H9 (cell line): ENCODE results near the gene SIKE1. TPM values are rescaled to one million over a fixed set of nuclear protein-coding genes. Genes with fewer than 3 reads are reported as not detected.

Source experiments
- DNase-seq: peaks from one replicate; pipeline ENCODE4 v3.0.0-alpha.2; 2017
- H2AFZ ChIP-seq: one replicate; pipeline ENCODE4 v1.6.1; 2013; ENCODE audit warnings: mild to moderate bottlenecking, low read length, control low read depth, moderate library complexity
- H2AK5ac ChIP-seq: 2 replicates; pipeline ENCODE4 v1.6.1; 2013; ENCODE audit warnings: low read length, control low read depth, mixed read lengths; ENCODE audit not compliant: insufficient read length
- H2BK120ac ChIP-seq: one replicate; pipeline ENCODE4 v1.6.1; 2013; ENCODE audit warnings: low read depth, mild to moderate bottlenecking, low read length, control low read depth, inconsistent platforms; ENCODE audit not compliant: poor library complexity, severe bottlenecking
- H2BK12ac ChIP-seq: 2 replicates; pipeline ENCODE4 v1.6.1; 2013; ENCODE audit warnings: low read length, control low read depth, mixed read lengths, low read depth; ENCODE audit not compliant: insufficient read length
- H2BK15ac ChIP-seq: 2 replicates; pipeline ENCODE4 v1.6.1; 2013; ENCODE audit warnings: low read depth, low read length, control low read depth
- H2BK20ac ChIP-seq: one replicate; pipeline ENCODE4 v1.6.1; 2013; ENCODE audit warnings: low read depth, mild to moderate bottlenecking, low read length, control low read depth, inconsistent platforms; ENCODE audit not compliant: poor library complexity, severe bottlenecking
- H2BK5ac ChIP-seq: 2 replicates; pipeline ENCODE4 v1.6.1; 2013; ENCODE audit warnings: low read length, control low read depth, mixed read lengths; ENCODE audit not compliant: insufficient read length
- H3K14ac ChIP-seq: 2 replicates; pipeline ENCODE4 v1.6.1; 2013; ENCODE audit warnings: low read length, control low read depth; ENCODE audit not compliant: insufficient read depth
- H3K18ac ChIP-seq: 2 replicates; pipeline ENCODE4 v1.6.1; 2013; ENCODE audit warnings: low read depth, mild to moderate bottlenecking, mixed read lengths, low read length, control low read depth; ENCODE audit not compliant: insufficient read length
- H3K23ac ChIP-seq: 2 replicates; pipeline ENCODE4 v1.6.1; 2013; ENCODE audit warnings: low read length, control low read depth, mixed read lengths, low read depth; ENCODE audit not compliant: insufficient read length
- H3K23me2 ChIP-seq: 2 replicates; pipeline ENCODE4 v1.6.1; 2013; ENCODE audit warnings: low read depth, mild to moderate bottlenecking, mixed read lengths, low read length, control low read depth; ENCODE audit not compliant: insufficient read length, poor library complexity, severe bottlenecking
- H3K27ac ChIP-seq: 2 replicates; pipeline ENCODE4 v1.5.1; 2013; ENCODE audit warnings: low read length, control low read depth, mixed read lengths, low read depth; ENCODE audit not compliant: insufficient read length
- H3K27me3 ChIP-seq: 2 replicates; pipeline ENCODE4 v1.6.1; 2013; ENCODE audit warnings: low read length, control low read depth, inconsistent platforms; ENCODE audit not compliant: insufficient read depth
- H3K4ac ChIP-seq: 2 replicates; pipeline ENCODE4 v1.6.1; 2013; ENCODE audit warnings: low read depth, mild to moderate bottlenecking, control low read depth, inconsistent platforms, low read length, moderate library complexity
- H3K4me1 ChIP-seq: 2 replicates; pipeline ENCODE4 v1.6.1; 2013; ENCODE audit warnings: low read length, control low read depth, inconsistent platforms; ENCODE audit not compliant: insufficient read depth
- H3K4me2 ChIP-seq: 2 replicates; pipeline ENCODE4 v1.6.1; 2013; ENCODE audit warnings: low read length, control low read depth, mixed read lengths; ENCODE audit not compliant: insufficient read length, insufficient read depth
- H3K56ac ChIP-seq: 2 replicates; pipeline ENCODE4 v1.6.1; 2013; ENCODE audit warnings: low read depth, mild to moderate bottlenecking, mixed read lengths, low read length, control low read depth; ENCODE audit not compliant: insufficient read length
- H3K79me1 ChIP-seq: 2 replicates; pipeline ENCODE4 v1.6.1; 2013; ENCODE audit warnings: low read depth, mild to moderate bottlenecking, moderate library complexity, low read length, control low read depth, inconsistent platforms; ENCODE audit not compliant: insufficient read depth, poor library complexity, severe bottlenecking
- H3K79me2 ChIP-seq: 2 replicates; pipeline ENCODE4 v1.6.1; 2013; ENCODE audit warnings: low read length, control low read depth, inconsistent platforms; ENCODE audit not compliant: insufficient read depth
- H3K9ac ChIP-seq: 2 replicates; pipeline ENCODE4 v1.6.1; 2013; ENCODE audit warnings: low read length, control low read depth, mixed read lengths; ENCODE audit not compliant: insufficient read length; ENCODE audit errors: extremely low read depth
- H3K9me3 ChIP-seq: one replicate; pipeline ENCODE4 v1.6.1; 2013; ENCODE audit warnings: low read depth, low read length, inconsistent platforms; ENCODE audit not compliant: control insufficient read depth
- H3T11ph ChIP-seq: one replicate; pipeline ENCODE4 v1.6.1; 2013; ENCODE audit warnings: mild to moderate bottlenecking, low read length, control low read depth, inconsistent platforms
- H4K20me1 ChIP-seq: one replicate; pipeline ENCODE4 v1.6.1; 2013; ENCODE audit not compliant: control insufficient read depth, insufficient read length, insufficient read depth
- H4K5ac ChIP-seq: 2 replicates; pipeline ENCODE4 v1.6.1; 2013; ENCODE audit warnings: low read depth, mild to moderate bottlenecking, mixed read lengths, low read length, control low read depth; ENCODE audit not compliant: insufficient read length
- H4K8ac ChIP-seq: replicated peaks from 2 replicates; pipeline ENCODE4 v1.6.1; 2013; ENCODE audit warnings: low read length, control low read depth, mixed read lengths, low read depth; ENCODE audit not compliant: insufficient read length
- H4K91ac ChIP-seq: 2 replicates; pipeline ENCODE4 v1.6.1; 2013; ENCODE audit warnings: low read depth, mild to moderate bottlenecking, moderate library complexity, mixed read lengths, low read length, control low read depth; ENCODE audit not compliant: insufficient read length
- H3K27ac Mint-ChIP-seq, 3 experiments: 2 replicates in 2 of 3; 3 replicates in 1 of 3; pipeline ENCODE4 v1.8.0; 2020 to 2021; ENCODE audit warnings: mixed read lengths in 3 of 3, mild to moderate bottlenecking in 1 of 3, moderate library complexity in 1 of 3
- H3K27me3 Mint-ChIP-seq: 2 replicates; pipeline ENCODE4 v1.8.0; 2021; ENCODE audit warnings: low read depth, mild to moderate bottlenecking, moderate library complexity, mixed read lengths
- H3K36me3 Mint-ChIP-seq, 3 experiments: 2 replicates in 2 of 3; 3 replicates in 1 of 3; pipeline ENCODE4 v1.8.0; 2020 to 2021; ENCODE audit warnings: low read depth in 3 of 3, mixed read lengths in 3 of 3; ENCODE audit not compliant: insufficient read depth in 1 of 3
- H3K4me1 Mint-ChIP-seq, 2 experiments: 2 replicates each; pipeline ENCODE4 v1.8.0; 2020; ENCODE audit warnings: mixed read lengths in 2 of 2
- H3K4me3 Mint-ChIP-seq, 2 experiments: 2 replicates in 1 of 2; 3 replicates in 1 of 2; pipeline ENCODE4 v1.8.0; 2020 to 2021; ENCODE audit warnings: mild to moderate bottlenecking in 2 of 2, mixed read lengths in 2 of 2, moderate library complexity in 1 of 2
- H3K9me3 Mint-ChIP-seq, 2 experiments: 2 replicates in 1 of 2; 3 replicates in 1 of 2; pipeline ENCODE4 v1.8.0; 2020; ENCODE audit warnings: mild to moderate bottlenecking in 2 of 2, mixed read lengths in 2 of 2, moderate library complexity in 1 of 2
- WGBS: extraction: QIAGEN DNeasy Blood & Tissue Kit; methylation state at CpG from one replicate; pipeline ENCODE4 v1.1.7; 2013; ENCODE audit warnings: missing lambda C conversion rate, low lambda C conversion rate, mixed read lengths; ENCODE audit not compliant: insufficient read length; ENCODE audit errors: extremely low coverage; 5-methylcytosine and 5-hydroxymethylcytosine counted together
- total RNA-seq: library from RNA; stranded (reverse); gene quantifications from 2 replicates; pipeline ENCODE4 v1.2.1, GENCODE V29; 2021
- TF ChIP-seq, protein P1 (sequence below): fragments of 200-600 bp; sonication (generic); conservative IDR thresholded peaks from 3 replicates; pipeline ENCODE4 v1.8.0; 2021; ENCODE audit warnings: antibody characterized with exemption, mild to moderate bottlenecking

The SIKE1 gene
- total RNA-seq, 1 experiment from 2014 or later: 75.3 TPM

DNA sequence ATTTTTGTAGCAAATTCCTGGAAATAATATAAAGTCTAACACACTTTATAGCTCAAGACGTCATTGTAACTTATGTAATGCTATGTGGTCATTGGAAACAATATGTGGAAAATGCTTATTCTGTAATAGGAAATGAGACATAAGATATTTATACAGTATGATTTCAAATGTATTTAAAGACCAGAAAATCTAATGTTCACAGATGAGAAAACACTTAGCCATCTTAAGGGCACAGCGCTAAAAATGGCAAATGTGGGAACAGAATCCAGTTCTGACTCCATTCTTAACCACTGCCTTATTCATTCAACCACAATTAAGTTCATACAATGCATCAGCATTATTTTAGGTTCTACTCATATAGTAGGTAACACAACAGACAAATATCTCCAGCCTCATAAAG is 35.2 kb downstream of the SIKE1 start:
- Histone ChIP-seq H2AFZ (no peak overlapping the region), H2BK15ac (no peak overlapping the region), H3T11ph (no peak overlapping the region), H3K9ac (no peak overlapping the region), H3K14ac (no peak overlapping the region), H2BK120ac (no peak overlapping the region), H3K18ac (no peak overlapping the region), H2BK12ac (no peak overlapping the region), H3K23me2 (no peaks in the 10 kb centered on the region), H4K91ac (no peak overlapping the region), H3K4me2 (no peak overlapping the region), H3K4ac (no peak overlapping the region), H4K20me1 (no peaks in the 10 kb centered on the region), H3K79me2 (peaks cover 50% of the 10 kb centered on the region; the same call in 1 of the 2 replicates), H3K27me3 (no peaks in the 10 kb centered on the region), H3K4me1 (no peaks in the 10 kb centered on the region), H4K5ac (no peak overlapping the region), H2BK20ac (no peak overlapping the region), H3K9me3 (no peaks in the 10 kb centered on the region), H2BK5ac (no peak overlapping the region), H4K8ac (no peak overlapping the region), H3K23ac (no peak overlapping the region), H3K56ac (no peak overlapping the region), H3K79me1 (peaks cover 3% of the 10 kb centered on the region), H3K27ac (no peak overlapping the region), H2AK5ac (no peak overlapping the region)
- no peak for DNase-seq
- Mint-ChIP-seq H3K9me3 (no peaks in the 10 kb centered on the region), H3K27me3 (no peaks in the 10 kb centered on the region), H3K4me3 (no peak overlapping the region), H3K4me1 (no peaks in the 10 kb centered on the region), H3K36me3 (peaks cover 48 to 88% (median 67%) of the 10 kb centered on the region in 3 experiments), H3K27ac (no peak overlapping the region)
- WGBS: no CpG with 5 or more reads among the region's 2 CpGs
- TF ChIP-seq, protein P1, sequence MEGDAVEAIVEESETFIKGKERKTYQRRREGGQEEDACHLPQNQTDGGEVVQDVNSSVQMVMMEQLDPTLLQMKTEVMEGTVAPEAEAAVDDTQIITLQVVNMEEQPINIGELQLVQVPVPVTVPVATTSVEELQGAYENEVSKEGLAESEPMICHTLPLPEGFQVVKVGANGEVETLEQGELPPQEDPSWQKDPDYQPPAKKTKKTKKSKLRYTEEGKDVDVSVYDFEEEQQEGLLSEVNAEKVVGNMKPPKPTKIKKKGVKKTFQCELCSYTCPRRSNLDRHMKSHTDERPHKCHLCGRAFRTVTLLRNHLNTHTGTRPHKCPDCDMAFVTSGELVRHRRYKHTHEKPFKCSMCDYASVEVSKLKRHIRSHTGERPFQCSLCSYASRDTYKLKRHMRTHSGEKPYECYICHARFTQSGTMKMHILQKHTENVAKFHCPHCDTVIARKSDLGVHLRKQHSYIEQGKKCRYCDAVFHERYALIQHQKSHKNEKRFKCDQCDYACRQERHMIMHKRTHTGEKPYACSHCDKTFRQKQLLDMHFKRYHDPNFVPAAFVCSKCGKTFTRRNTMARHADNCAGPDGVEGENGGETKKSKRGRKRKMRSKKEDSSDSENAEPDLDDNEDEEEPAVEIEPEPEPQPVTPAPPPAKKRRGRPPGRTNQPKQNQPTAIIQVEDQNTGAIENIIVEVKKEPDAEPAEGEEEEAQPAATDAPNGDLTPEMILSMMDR: no peak
